Endothelial cell of coronary artery (primary cell): ENCODE measurements around the gene SPHK2. TPM values are rescaled to one million over a fixed set of nuclear protein-coding genes. Genes with fewer than 3 reads are reported as not detected.

ENCODE experiments used
- total RNA-seq: library from RNA; depleted of rRNA; stranded (reverse); fragments of >200 nt; gene quantifications from 2 replicates; pipeline ENCODE4 v1.2.3, GENCODE V29; 2014

The SPHK2 gene
- total RNA-seq, result 4.6 and 5.0 TPM in 2 replicates

DNA sequence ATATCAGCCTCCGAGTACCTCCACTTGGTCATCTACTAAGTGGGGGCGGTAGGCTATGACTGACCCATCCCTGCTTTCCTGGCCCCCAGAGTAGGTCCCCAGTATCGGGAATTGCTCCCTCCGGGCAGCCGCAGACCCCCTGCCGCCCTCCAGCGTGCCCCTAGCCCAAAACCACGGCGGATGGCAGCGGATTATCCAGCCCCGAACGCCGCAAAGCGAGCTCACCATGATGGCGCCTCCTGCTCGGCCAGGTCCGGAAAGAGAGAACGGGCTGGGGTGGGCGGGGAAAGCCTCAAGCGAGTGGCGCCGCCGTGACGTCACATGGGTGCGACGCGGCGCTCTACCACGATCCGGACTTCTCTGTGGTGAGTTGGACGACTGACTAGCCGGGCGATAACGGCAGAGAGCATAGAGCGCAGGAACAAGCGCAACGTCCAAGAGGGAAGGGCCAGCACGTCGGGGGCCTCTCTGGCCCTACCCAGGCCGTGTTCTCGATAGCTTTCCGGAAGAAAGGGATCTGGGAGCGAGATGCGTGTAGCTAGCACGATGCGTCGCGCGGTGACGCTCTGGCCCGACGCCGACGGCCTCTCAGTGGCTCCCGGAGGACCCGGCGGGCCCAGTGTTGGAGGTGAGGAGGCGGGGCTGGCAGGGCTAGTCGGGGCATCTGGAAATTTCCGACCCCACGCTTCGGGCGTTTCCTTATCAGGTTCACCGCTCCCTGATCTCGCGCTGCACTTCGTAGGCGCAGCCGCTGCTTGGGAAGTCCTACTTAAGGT lies at the start of gene SPHK2, which contains the start of gene RPL18:
Gene SPHK2, plus strand, starts transcription at position 591 of the 776 bp plus-strand sequence. CDS start 1,009 bp downstream, outside the sequence.
Gene RPL18, minus strand, starts transcription at position 263 of the 776 bp plus-strand sequence. Its CDS starts 35 bp downstream, at position 228.

GRCh38 chr19:48606463-48607358 lies 12.6 kb upstream of the SPHK2 start, which contains the start of gene SPACA4:
Gene SPACA4, plus strand, starts transcription at chr19:48606742. Its CDS starts 237 bp downstream, at chr19:48606979.

DNA sequence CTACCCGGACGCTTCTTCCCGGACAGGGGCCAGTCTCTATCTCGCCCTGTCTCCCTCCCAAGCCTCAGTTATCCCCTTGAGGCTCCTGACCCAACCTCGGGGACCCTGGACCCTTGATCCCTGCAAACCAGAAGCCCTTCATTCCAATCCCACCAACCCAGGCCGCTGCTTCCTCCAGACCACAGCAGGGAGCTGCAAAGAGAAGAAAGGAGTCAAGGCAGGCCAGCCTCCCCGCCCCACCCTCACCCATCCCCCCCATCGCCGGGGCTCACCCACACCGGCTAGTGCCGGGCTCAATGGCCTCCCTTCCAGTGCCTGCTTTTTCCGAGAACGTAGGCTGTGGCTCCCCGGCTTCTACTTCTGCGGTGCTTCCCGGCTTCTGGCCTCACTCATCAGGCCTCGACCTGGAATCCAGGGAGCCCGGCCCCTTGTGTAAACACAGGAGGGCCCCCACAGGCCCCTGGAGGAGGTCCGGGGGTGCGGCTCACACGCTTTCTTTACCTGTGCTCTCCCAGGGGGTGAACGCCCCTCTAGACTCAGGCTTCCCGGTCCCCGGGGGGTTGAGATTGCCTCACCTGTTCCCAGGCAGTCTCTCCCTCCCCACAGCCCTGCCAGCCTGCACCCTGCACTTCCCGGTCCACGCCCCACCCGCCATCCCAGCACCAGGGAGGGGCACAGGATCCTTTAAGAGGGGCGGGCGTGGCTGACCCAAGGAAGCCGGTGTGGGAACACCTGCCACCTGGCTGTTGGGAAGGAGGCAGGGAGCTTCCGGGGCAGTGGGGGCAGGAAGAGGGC lies 4.7 kb upstream of the SPHK2 start, which contains the start of gene FAM83E:
Gene FAM83E, minus strand, starts transcription at position 641 of the 795 bp plus-strand sequence. CDS start 1,704 bp downstream, outside the sequence.

GRCh38 chr19:48636859-48637448 lies 17.6 kb downstream of the SPHK2 start, which contains the start of gene DBP:
Gene DBP, minus strand, starts transcription at chr19:48637379. Its CDS starts 385 bp downstream, at chr19:48636994.

GRCh38 chr19:48646001-48646721 lies 26.9 kb downstream of the SPHK2 start, which contains the start of gene CA11:
Gene CA11, minus strand, starts transcription at chr19:48646187. Its CDS starts 555 bp downstream, at chr19:48645632.

DNA sequence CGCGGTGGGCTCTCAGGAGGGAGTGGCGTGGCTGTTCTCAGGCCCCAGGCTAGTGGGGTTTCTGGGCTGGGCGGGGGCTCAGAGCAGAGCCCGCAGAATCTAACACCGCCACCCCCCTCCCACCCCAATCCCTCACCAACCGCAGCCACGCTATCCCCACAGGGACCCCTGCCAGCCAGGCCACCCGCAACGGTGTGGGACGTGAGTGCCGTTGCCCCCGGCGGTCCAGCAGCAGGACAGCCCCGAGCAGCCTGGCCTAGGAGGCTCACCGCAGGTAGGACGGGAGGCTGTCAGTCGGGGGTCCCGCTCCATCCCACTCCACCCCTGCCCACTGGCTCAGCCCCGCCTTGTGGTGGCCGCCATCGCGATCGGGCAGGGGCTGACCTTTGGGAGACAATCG lies 53.7 kb downstream of the SPHK2 start, which contains the start of gene NTN5:
Gene NTN5, minus strand, starts transcription at position 24 of the 400 bp plus-strand sequence. CDS start 2,031 bp downstream, outside the sequence.

Other genes with a start within 250 kb of the SPHK2 start
- gene KDELR1, start 228.0 kb upstream of the SPHK2 start, total RNA-seq, result 43.4 and 47.6 TPM in 2 replicates
- 0.27 and 0.66 TPM in 2 replicates for gene GRIN2D, start 225.8 kb upstream of the SPHK2 start, total RNA-seq
- gene GRWD1, start 173.5 kb upstream of the SPHK2 start, total RNA-seq, result 30.1 and 31.1 TPM in 2 replicates
- gene KCNJ14, start 163.9 kb upstream of the SPHK2 start, total RNA-seq, result 0.36 and 0.75 TPM in 2 replicates
- gene CYTH2, start 150.1 kb upstream of the SPHK2 start, total RNA-seq, result 58.9 and 69.9 TPM in 2 replicates
- gene LMTK3, start 107.7 kb upstream of the SPHK2 start, total RNA-seq, result under 0.01 and 0.28 TPM in 2 replicates
- gene SULT2B1, start 67.3 kb upstream of the SPHK2 start, total RNA-seq, result not detected in 2 replicates
- not detected in 2 replicates for gene SPACA4, start 12.8 kb upstream of the SPHK2 start, total RNA-seq
- gene FAM83E, start 4.4 kb upstream of the SPHK2 start, total RNA-seq, result 0.56 and 0.90 TPM in 2 replicates
- gene RPL18, start 328 bp upstream of the SPHK2 start, total RNA-seq, result 2,428 and 2,851 TPM in 2 replicates
- 0.81 and 1.6 TPM in 2 replicates for gene DBP, start 17.9 kb downstream of the SPHK2 start, total RNA-seq
- gene CA11, start 26.7 kb downstream of the SPHK2 start, total RNA-seq, result 1.3 and 1.7 TPM in 2 replicates
- gene NTN5, start 53.5 kb downstream of the SPHK2 start, total RNA-seq, result under 0.01 TPM in 1 of 2 replicates, not detected in the other
- not detected in 2 replicates for gene FUT2, start 76.5 kb downstream of the SPHK2 start, total RNA-seq
- 0.09 and 0.38 TPM in 2 replicates for gene MAMSTR, start 100.2 kb downstream of the SPHK2 start, total RNA-seq
- 54.5 and 70.3 TPM in 2 replicates for gene RASIP1, start 121.1 kb downstream of the SPHK2 start, total RNA-seq
- 0.27 and 0.38 TPM in 2 replicates for gene IZUMO1, start 127.4 kb downstream of the SPHK2 start, total RNA-seq
- 4.5 and 6.9 TPM in 2 replicates for gene FUT1, start 133.1 kb downstream of the SPHK2 start, total RNA-seq
- gene FGF21, start 136.0 kb downstream of the SPHK2 start, total RNA-seq, result not detected in 2 replicates
- gene BCAT2, start 191.5 kb downstream of the SPHK2 start, total RNA-seq, result 36.6 and 36.9 TPM in 2 replicates
- 4.6 and 4.9 TPM in 2 replicates for gene HSD17B14, start 217.0 kb downstream of the SPHK2 start, total RNA-seq
- 1.2 and 3.2 TPM in 2 replicates for gene PLEKHA4, start 249.1 kb downstream of the SPHK2 start, total RNA-seq